ACC112 (cell line): Measurements from ENCODE around the gene ZNF555.
A peak's percentile ranks its signal among the peaks of the same experiment; 100 is the strongest.
"Not testable (repeated sequence)": the region's sequence is repeated elsewhere in the genome, so short reads cannot be mapped to it uniquely, and the experiment has no call there.

ENCODE experiments used
- H2AFZ ChIP-seq: fragments of 200-600 bp; sonication (generic); one replicate; pipeline ENCODE4 v1.6.0; 2017; ENCODE audit warnings: antibody characterized with exemption, low read length; ENCODE audit not compliant: unreplicated experiment
- H3K27ac ChIP-seq: fragments of 200-600 bp; sonication (generic); 2 replicates; pipeline ENCODE4 v1.5.1; 2014; ENCODE audit warnings: low read depth, mild to moderate bottlenecking, antibody characterized with exemption, low read length, moderate library complexity
- H3K27me3 ChIP-seq: fragments of 200-600 bp; sonication (generic); 2 replicates; pipeline ENCODE4 v1.6.1; 2014; ENCODE audit warnings: mild to moderate bottlenecking, antibody characterized with exemption, low read length, moderate library complexity, mixed read lengths; ENCODE audit not compliant: insufficient read depth
- H3K36me3 ChIP-seq: fragments of 200-600 bp; sonication (generic); 2 replicates; pipeline ENCODE4 v1.6.1; 2016; ENCODE audit warnings: mild to moderate bottlenecking, antibody characterized with exemption, low read length, moderate library complexity, mixed read lengths; ENCODE audit not compliant: insufficient read depth
- H3K4me1 ChIP-seq: fragments of 200-600 bp; sonication (generic); one replicate; pipeline ENCODE4 v1.6.1; 2016; ENCODE audit warnings: low read length, mixed read lengths; ENCODE audit not compliant: insufficient read depth, unreplicated experiment, control insufficient read depth
- H3K4me3 ChIP-seq: fragments of 200-600 bp; sonication (generic); 2 replicates; pipeline ENCODE4 v1.5.1; 2014; ENCODE audit warnings: mild to moderate bottlenecking, low read depth, low read length
- H3K79me2 ChIP-seq: fragments of 200-600 bp; sonication (generic); one replicate; pipeline ENCODE4 v1.6.0; 2016; ENCODE audit warnings: low read length; ENCODE audit not compliant: control insufficient read depth, unreplicated experiment, insufficient read depth

Gene ZNF555

DNA sequence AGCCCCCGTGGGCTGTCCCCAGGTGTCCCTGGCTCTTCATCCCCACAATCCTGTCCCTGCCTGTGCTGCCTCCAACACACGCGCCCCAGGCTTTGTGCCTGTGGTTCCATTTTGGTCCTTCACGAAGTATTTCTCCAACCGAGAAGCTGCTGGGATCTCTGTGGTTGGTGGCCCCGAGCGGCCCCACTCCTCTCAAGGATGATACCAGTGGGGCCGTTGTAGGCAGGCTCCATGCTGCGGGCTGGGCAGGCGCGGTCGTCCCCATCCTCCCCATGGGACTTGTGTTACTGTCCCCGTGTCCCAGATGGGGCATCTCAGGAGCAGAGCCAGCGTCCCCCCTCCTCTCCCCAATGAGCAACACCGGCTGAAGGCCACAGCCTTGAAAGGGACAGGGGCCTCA lies 25.4 kb upstream of the ZNF555 start:
- no peak overlapping the region for H2AFZ ChIP-seq
- H3K4me1 ChIP-seq, result no peaks in the 10 kb centered on the region
- H3K4me3 ChIP-seq, result no peak overlapping the region
- no peaks in the 10 kb centered on the region for H3K27me3 ChIP-seq
- H3K36me3 ChIP-seq, result no peaks in the 10 kb centered on the region
- H3K79me2 ChIP-seq, result no peaks in the 10 kb centered on the region
- no peak overlapping the region for H3K27ac ChIP-seq

GRCh38 chr19:2816641-2817040 lies 24.6 kb upstream of the ZNF555 start:
- Histone ChIP-seq H3K27me3 (no peaks in the 10 kb centered on the region), H3K4me3 (no peak overlapping the region), H3K79me2 (no peaks in the 10 kb centered on the region), H3K36me3 (no peaks in the 10 kb centered on the region), H3K4me1 (no peaks in the 10 kb centered on the region), H2AFZ (no peak overlapping the region), H3K27ac (no peak overlapping the region)

DNA sequence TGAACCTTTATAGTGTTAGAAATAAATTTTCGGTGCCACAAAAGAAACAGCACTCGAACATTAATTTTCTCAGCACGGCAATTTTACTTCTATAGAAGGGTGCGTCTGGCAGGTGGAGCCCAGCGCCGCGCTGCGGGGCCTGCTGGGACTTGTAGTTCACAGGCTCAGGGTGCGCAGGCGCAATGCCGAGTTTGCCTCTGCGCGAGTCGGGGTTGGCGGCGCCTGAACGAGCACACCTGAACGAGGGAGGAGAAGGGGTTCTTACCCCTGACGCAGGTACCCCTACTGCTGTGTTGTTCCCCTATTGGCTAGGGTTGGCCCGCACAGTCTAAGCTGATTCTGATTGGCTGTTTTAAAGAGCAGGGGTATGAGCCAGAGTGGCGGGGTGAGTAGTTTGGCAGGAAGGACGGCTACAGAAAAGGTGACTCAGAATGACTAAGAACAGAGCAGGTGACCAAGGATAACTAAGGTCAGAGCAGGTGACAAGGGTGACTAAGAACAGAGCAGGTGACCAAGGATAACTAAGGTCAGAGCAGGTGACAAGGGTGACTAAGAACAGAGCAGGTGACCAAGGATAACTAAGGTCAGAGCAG lies 23.9 kb upstream of the ZNF555 start:
- not testable (repeated sequence) for H3K4me1 ChIP-seq, H3K27ac ChIP-seq, H3K79me2 ChIP-seq

DNA sequence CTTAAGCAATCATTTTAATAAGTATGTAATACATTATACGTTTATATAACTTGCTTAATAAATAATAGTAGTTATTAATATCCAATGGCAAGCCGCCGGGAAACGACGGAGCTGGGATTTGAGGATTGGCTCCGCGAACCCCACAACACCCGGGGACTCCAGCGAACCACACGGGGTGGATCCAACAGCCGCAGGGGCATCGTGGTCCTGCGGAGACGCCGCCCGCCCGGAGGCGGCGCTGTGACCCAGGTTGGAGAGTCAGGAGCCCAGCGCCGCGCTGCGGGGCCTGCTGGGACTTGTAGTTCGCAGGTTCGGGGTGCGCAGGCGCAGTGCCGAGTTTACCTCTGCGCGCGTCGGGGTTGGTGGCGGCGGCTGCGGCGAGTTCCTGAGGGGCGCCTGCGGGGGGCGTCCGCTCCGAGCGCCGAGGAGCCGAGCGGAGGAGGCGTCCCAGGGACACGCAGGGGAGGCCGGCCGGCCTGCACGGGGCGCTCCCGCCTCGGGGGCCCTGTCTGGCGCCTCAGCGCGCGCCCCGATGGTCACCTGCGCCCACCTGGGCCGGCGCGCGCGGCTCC lies 21.6 kb upstream of the ZNF555 start, which contains the start of gene ZNF554:
ZNF554 (plus strand) TSS at position 329 of the 572 bp plus-strand sequence; CDS start at position 533, 204 bp downstream.
- H3K4me3 ChIP-seq, result peak within 1 kb of the TSS; percentile 88
- peak within 1 kb of the TSS; percentile 75 for H2AFZ ChIP-seq
- H3K4me1 ChIP-seq, result no peaks in the 10 kb centered on the region
- H3K27me3 ChIP-seq, result no peaks in the 10 kb centered on the region
- no peaks in the 10 kb centered on the region for H3K36me3 ChIP-seq
- no peak within 1 kb of the TSS for H3K27ac ChIP-seq
- H3K79me2 ChIP-seq, result no peaks in the 10 kb centered on the region

More for the DNA sequence above, 23.9 kb upstream of the ZNF555 start:
- not testable (repeated sequence) for H3K27me3 ChIP-seq, H2AFZ ChIP-seq, H3K4me3 ChIP-seq, H3K36me3 ChIP-seq

- peak overlapping the region; percentile 88 for H3K4me3 ChIP-seq
- H3K79me2 ChIP-seq, result no peaks in the 10 kb centered on the region
- no peaks in the 10 kb centered on the region for H3K36me3 ChIP-seq
- H3K27ac ChIP-seq, result no peak overlapping the region
- H2AFZ ChIP-seq, result peak overlapping the region; percentile 75
- no peaks in the 10 kb centered on the region for H3K4me1 ChIP-seq
- H3K27me3 ChIP-seq, result no peaks in the 10 kb centered on the region
These were observed 21.1 kb upstream of the ZNF555 start for GRCh38 chr19:2820112-2820702.

- H3K4me3 ChIP-seq, result no peak overlapping the region
- no peaks in the 10 kb centered on the region for H3K27me3 ChIP-seq
- H3K36me3 ChIP-seq, result peaks cover 7% of the 10 kb centered on the region
- no peak overlapping the region for H2AFZ ChIP-seq
- H3K27ac ChIP-seq, result no peak overlapping the region
- no peaks in the 10 kb centered on the region for H3K79me2 ChIP-seq
- no peaks in the 10 kb centered on the region for H3K4me1 ChIP-seq
These were observed 18.4 kb upstream of the ZNF555 start for GRCh38 chr19:2822846-2823245.

DNA sequence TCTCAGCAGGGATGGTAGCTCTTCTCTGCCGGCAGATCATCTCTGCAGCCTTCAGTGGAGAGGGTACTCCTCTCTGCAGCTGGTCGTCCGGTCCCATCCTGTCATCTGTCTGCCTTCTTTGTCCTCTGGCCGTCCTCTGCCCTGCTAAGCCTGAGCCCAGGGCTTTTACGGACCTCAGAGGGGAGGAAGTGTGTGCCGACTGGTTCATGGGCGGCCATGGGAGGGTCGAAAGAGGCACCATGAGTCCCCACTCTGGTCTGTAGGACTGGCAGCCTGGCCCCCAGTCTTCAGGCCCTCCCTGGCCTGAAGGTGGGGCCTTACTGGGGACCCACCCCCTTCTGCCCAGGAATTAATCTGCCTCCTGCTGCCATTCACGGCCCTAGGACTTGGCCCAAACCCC lies 17.6 kb upstream of the ZNF555 start:
- H3K4me1 ChIP-seq, result no peaks in the 10 kb centered on the region
- no peak overlapping the region for H3K4me3 ChIP-seq
- no peaks in the 10 kb centered on the region for H3K27me3 ChIP-seq
- no peak overlapping the region for H3K27ac ChIP-seq
- no peaks in the 10 kb centered on the region for H3K79me2 ChIP-seq
- no peak overlapping the region for H2AFZ ChIP-seq
- H3K36me3 ChIP-seq, result peaks cover 7% of the 10 kb centered on the region

GRCh38 chr19:2824129-2824528 lies 17.1 kb upstream of the ZNF555 start:
- Histone ChIP-seq H3K27ac (no peak overlapping the region), H3K36me3 (peaks cover 7% of the 10 kb centered on the region), H3K4me1 (no peaks in the 10 kb centered on the region), H3K27me3 (no peaks in the 10 kb centered on the region), H3K4me3 (no peak overlapping the region), H2AFZ (no peak overlapping the region), H3K79me2 (no peaks in the 10 kb centered on the region)

GRCh38 chr19:2827022-2827421 lies 14.3 kb upstream of the ZNF555 start:
- no peaks in the 10 kb centered on the region for H3K4me1 ChIP-seq
- no peak overlapping the region for H3K27ac ChIP-seq
- H3K4me3 ChIP-seq, result no peak overlapping the region
- H2AFZ ChIP-seq, result no peak overlapping the region
- H3K36me3 ChIP-seq, result peaks cover 7% of the 10 kb centered on the region
- H3K79me2 ChIP-seq, result no peaks in the 10 kb centered on the region
- H3K27me3 ChIP-seq, result no peaks in the 10 kb centered on the region

- Histone ChIP-seq H3K36me3 (peaks cover 7% of the 10 kb centered on the region), H2AFZ (no peak overlapping the region), H3K27ac (no peak overlapping the region), H3K27me3 (no peaks in the 10 kb centered on the region), H3K4me1 (no peaks in the 10 kb centered on the region), H3K79me2 (no peaks in the 10 kb centered on the region), H3K4me3 (no peak overlapping the region)
These were observed 13.3 kb upstream of the ZNF555 start for GRCh38 chr19:2827840-2828489.
